GM23338 (cell line): Measurements from ENCODE around the gene ESRP2.

Experiments
- CREB1 ChIP-seq: fragments of 250-450 bp; sonication (Bioruptor Pico); IDR thresholded peaks from 2 replicates; pipeline ENCODE4 v1.5.0; 2020; ENCODE audit warnings: low read depth, mild to moderate bottlenecking, moderate library complexity
- CTCF ChIP-seq, 2 experiments: fragments of 200-600 bp in 1 of 2; sonication (generic) in 1 of 2; conservative IDR thresholded peaks; 2 replicates each; pipeline versions ENCODE4 v1.5.1 to v1.6.1; 2016 to 2017; ENCODE audit warnings: antibody characterized with exemption in 2 of 2, low read depth in 2 of 2, mild to moderate bottlenecking in 2 of 2, moderate library complexity in 1 of 2
- EZH2 ChIP-seq: fragments of 200-600 bp; sonication (generic); IDR thresholded peaks from one replicate; pipeline ENCODE4 v1.8.0; 2017; ENCODE audit warnings: antibody characterized with exemption, mild to moderate bottlenecking, low read depth; ENCODE audit not compliant: unreplicated experiment
- EZH2phosphoT487 ChIP-seq: fragments of 200-600 bp; sonication (generic); IDR thresholded peaks from one replicate; pipeline ENCODE4 v1.8.1; 2018; ENCODE audit warnings: antibody characterized with exemption; ENCODE audit not compliant: unreplicated experiment
- JUNB ChIP-seq: IDR thresholded peaks from one replicate; pipeline ENCODE4 v1.6.1; 2016; ENCODE audit warnings: antibody characterized with exemption; ENCODE audit not compliant: unreplicated experiment
- POLR2AphosphoS5 ChIP-seq: IDR thresholded peaks from 2 replicates; pipeline ENCODE4 v1.6.1; 2016; ENCODE audit warnings: antibody characterized with exemption, low read depth
- ZNF331 ChIP-seq: fragments of 250-450 bp; sonication (Bioruptor Pico); IDR thresholded peaks from 2 replicates; pipeline ENCODE4 v1.5.0; 2020; ENCODE audit warnings: low read depth, mild to moderate bottlenecking, moderate library complexity

DNA sequence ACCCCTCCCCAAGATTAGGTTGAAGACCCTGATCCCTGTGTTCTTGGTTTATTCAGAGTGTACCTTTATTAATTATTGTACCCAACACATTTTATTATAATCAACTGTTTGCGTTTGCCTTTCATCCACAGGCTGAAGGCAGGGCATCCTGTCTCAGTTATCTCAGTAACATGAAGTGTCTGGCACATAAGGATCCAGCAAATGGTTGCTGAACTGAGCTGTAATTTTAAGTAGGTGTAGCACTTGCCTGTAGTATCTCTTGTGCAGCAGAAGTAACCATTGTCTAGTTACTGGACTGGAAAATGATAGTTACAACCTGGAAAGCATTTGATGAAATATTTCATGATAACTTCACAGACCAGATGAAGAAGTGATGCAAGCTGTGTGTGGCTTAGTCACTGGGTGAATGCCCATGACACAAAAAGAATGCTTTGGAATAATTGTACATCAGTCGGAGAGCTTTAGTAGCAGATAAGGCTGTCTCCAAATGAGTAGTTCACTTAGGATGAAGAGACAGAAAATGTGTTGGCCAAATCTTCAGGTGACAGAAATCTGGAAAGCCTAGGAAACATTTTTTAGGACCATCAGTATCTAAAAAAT, 56.6 kb downstream of the ESRP2 start:
- TF ChIP-seq CTCF (conservative IDR thresholded peaks at IDR 0.05; ENCODE audit: low read depth in 2 of 2): no peak
- TF ChIP-seq JUNB: no peak
- TF ChIP-seq EZH2: no peak
- no peak for TF ChIP-seq ZNF331 (CRISPR knock-in tag)
- no peak for TF ChIP-seq CREB1 (CRISPR knock-in tag)
- TF ChIP-seq EZH2phosphoT487: no peak
- no peak for TF ChIP-seq POLR2AphosphoS5
